ENCODE measurements around the gene SSH2. TPM values are rescaled to one million over a fixed set of nuclear protein-coding genes. Genes with fewer than 3 reads are reported as not detected.

Gene SSH2
- total RNA-seq, 6 experiments from 2014 or later: 22.2 to 27.0 (median 23.2) TPM

GRCh38 chr17:29807520-29808361, 122.3 kb downstream of the SSH2 start:
- TF ChIP-seq CTCF (IDR thresholded peaks at IDR 0.05): peak; percentile 92
- no peaks in the 10 kb centered on the region for H3K9me3 Mint-ChIP-seq
- H3K36me3 Mint-ChIP-seq (ENCODE audit: low read depth): no peaks in the 10 kb centered on the region
- H3K27ac Mint-ChIP-seq: peak overlapping the region; percentile 81
- DNase-seq: peak; percentile 81
- peak overlapping the region; percentile 13; the same call in 1 of the 2 replicates for H3K4me3 Mint-ChIP-seq
- H3K4me1 Mint-ChIP-seq (ENCODE audit: low read depth): peaks cover 36% of the 10 kb centered on the region
- H3K27me3 Mint-ChIP-seq (ENCODE audit: insufficient read depth): no peaks in the 10 kb centered on the region

DNA sequence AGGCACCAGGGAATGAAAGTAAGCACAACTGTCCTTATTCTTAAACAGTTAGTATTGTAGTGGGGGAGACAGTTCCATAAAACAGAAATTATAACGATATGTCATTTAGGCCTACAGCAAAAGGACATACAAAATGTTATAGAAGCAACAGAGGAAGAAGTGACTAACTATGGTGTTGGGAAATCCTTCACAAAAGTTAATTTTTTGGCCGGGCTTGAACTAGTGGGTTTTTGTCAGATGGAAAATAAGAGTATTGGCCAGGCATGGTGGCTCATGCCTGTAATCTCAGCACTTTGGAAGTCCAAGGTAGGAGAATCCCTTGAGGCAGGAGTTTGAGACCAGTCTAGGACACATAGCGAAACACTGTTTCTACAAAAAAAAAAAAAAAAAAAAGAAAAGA, 127.8 kb downstream of the SSH2 start:
- Mint-ChIP-seq H3K4me1 (ENCODE audit: low read depth) (0 out of 2 replicates have a peak, but pooled peaks cover under 1% of the 10 kb centered on the region), H3K4me3 (no peak overlapping the region), H3K27ac (no peak overlapping the region), H3K27me3 (ENCODE audit: insufficient read depth) (no peaks in the 10 kb centered on the region), H3K9me3 (no peaks in the 10 kb centered on the region), H3K36me3 (ENCODE audit: low read depth) (no peaks in the 10 kb centered on the region; the same call in 1 of the 2 replicates)
- no peak for DNase-seq
- TF ChIP-seq CTCF (IDR thresholded peaks at IDR 0.05): no peak

GRCh38 chr17:29800457-29800856, 129.6 kb downstream of the SSH2 start:
- Mint-ChIP-seq H3K27ac (no peak overlapping the region), H3K4me1 (ENCODE audit: low read depth) (no peaks in the 10 kb centered on the region; the same call in 1 of the 2 replicates), H3K9me3 (no peaks in the 10 kb centered on the region), H3K27me3 (ENCODE audit: insufficient read depth) (no peaks in the 10 kb centered on the region), H3K4me3 (no peak overlapping the region), H3K36me3 (ENCODE audit: low read depth) (no peaks in the 10 kb centered on the region; the same call in 1 of the 2 replicates)
- TF ChIP-seq CTCF (IDR thresholded peaks at IDR 0.05): no peak
- DNase-seq: no peak

GRCh38 chr17:29796652-29797051, 133.4 kb downstream of the SSH2 start:
- no peak for DNase-seq
- no peak for TF ChIP-seq CTCF (IDR thresholded peaks at IDR 0.05)
- H3K4me1 Mint-ChIP-seq (ENCODE audit: low read depth): peaks cover 7% of the 10 kb centered on the region; the same call in 1 of the 2 replicates
- no peak overlapping the region for H3K27ac Mint-ChIP-seq
- H3K9me3 Mint-ChIP-seq: no peaks in the 10 kb centered on the region
- H3K36me3 Mint-ChIP-seq (ENCODE audit: low read depth): no peaks in the 10 kb centered on the region
- H3K4me3 Mint-ChIP-seq: no peak overlapping the region
- H3K27me3 Mint-ChIP-seq (ENCODE audit: insufficient read depth): no peaks in the 10 kb centered on the region

- H3K36me3 Mint-ChIP-seq (ENCODE audit: low read depth): no peaks in the 10 kb centered on the region
- H3K27ac Mint-ChIP-seq: no peak overlapping the region
- no peak for DNase-seq
- no peak overlapping the region for H3K4me3 Mint-ChIP-seq
- no peaks in the 10 kb centered on the region for H3K27me3 Mint-ChIP-seq (ENCODE audit: insufficient read depth)
- TF ChIP-seq CTCF (IDR thresholded peaks at IDR 0.05): no peak
- H3K4me1 Mint-ChIP-seq (ENCODE audit: low read depth): peaks cover 7% of the 10 kb centered on the region; the same call in 1 of the 2 replicates
- H3K9me3 Mint-ChIP-seq: no peaks in the 10 kb centered on the region
Observed at GRCh38 chr17:29793501-29793900, 136.5 kb downstream of the SSH2 start.
